GM23338 (cell line): Measurements from ENCODE around the gene SAMD11. TPM values are rescaled to one million over a fixed set of nuclear protein-coding genes. Genes with fewer than 3 reads are reported as not detected.
A peak's percentile ranks its signal among the peaks of the same experiment; 100 is the strongest.
"Not testable (repeated sequence)": the region's sequence is repeated elsewhere in the genome, so short reads cannot be mapped to it uniquely, and the experiment has no call there.

Source experiments
- ATAC-seq: fragments of 200-7000 bp; cut with Tn5 transposase; 3 replicates; pipeline ENCODE4 v1.9.1; 2020
- DNase-seq: peaks from one replicate; pipeline ENCODE4 v3.0.0-alpha.2; 2015; ENCODE audit warnings: low spot score
- H2AFZ ChIP-seq: fragments of 200-600 bp; sonication (generic); 2 replicates; pipeline ENCODE4 v1.8.0; 2016; ENCODE audit warnings: antibody characterized with exemption, mild to moderate bottlenecking, moderate library complexity
- H3F3A ChIP-seq: fragments of 200-600 bp; sonication (generic); replicated peaks from 2 replicates; pipeline ENCODE4 v1.8.0; 2017; ENCODE audit warnings: antibody characterized with exemption, mixed run types, low read depth
- H3K27ac ChIP-seq: fragments of 200-600 bp; sonication (generic); 2 replicates; pipeline ENCODE4 v1.6.1; 2016; ENCODE audit warnings: low read depth
- H3K27me3 ChIP-seq: fragments of 200-600 bp; sonication (generic); 2 replicates; pipeline ENCODE4 v1.8.0; 2016; ENCODE audit warnings: mild to moderate bottlenecking, mixed run types, moderate library complexity; ENCODE audit not compliant: insufficient read depth
- H3K36me3 ChIP-seq: fragments of 200-600 bp; sonication (generic); 2 replicates; pipeline ENCODE4 v1.8.0; 2016; ENCODE audit warnings: mild to moderate bottlenecking; ENCODE audit not compliant: insufficient read depth
- H3K4me1 ChIP-seq: fragments of 200-600 bp; sonication (generic); 2 replicates; pipeline ENCODE4 v1.8.0; 2016; ENCODE audit warnings: mild to moderate bottlenecking, moderate library complexity; ENCODE audit not compliant: insufficient read depth
- H3K4me2 ChIP-seq: fragments of 200-600 bp; sonication (generic); 2 replicates; pipeline ENCODE4 v1.7.1; 2017; ENCODE audit warnings: mixed run types
- H3K4me3 ChIP-seq: fragments of 200-600 bp; sonication (generic); 2 replicates; pipeline ENCODE4 v1.6.1; 2016; ENCODE audit warnings: mixed run types
- H3K79me2 ChIP-seq: fragments of 200-600 bp; sonication (generic); replicated peaks from 2 replicates; pipeline ENCODE4 v1.8.0; 2017; ENCODE audit warnings: mild to moderate bottlenecking; ENCODE audit not compliant: insufficient read depth
- H3K9me2 ChIP-seq: fragments of 200-600 bp; sonication (generic); 2 replicates; pipeline ENCODE4 v1.8.0; 2017; ENCODE audit not compliant: insufficient read depth
- H4K20me1 ChIP-seq: fragments of 200-600 bp; sonication (generic); replicated peaks from 2 replicates; pipeline ENCODE4 v1.8.0; 2017; ENCODE audit warnings: mild to moderate bottlenecking; ENCODE audit not compliant: insufficient read depth
- H3K27ac Mint-ChIP-seq: 2 replicates; pipeline ENCODE4 v1.8.0; 2020; ENCODE audit warnings: inconsistent platforms, mild to moderate bottlenecking, moderate library complexity, mixed read lengths
- H3K27me3 Mint-ChIP-seq: 3 replicates; pipeline ENCODE4 v1.8.0; 2022; ENCODE audit warnings: low read depth, mild to moderate bottlenecking, moderate library complexity, mixed read lengths, inconsistent platforms; ENCODE audit not compliant: insufficient read depth, poor library complexity
- H3K36me3 Mint-ChIP-seq: 3 replicates; pipeline ENCODE4 v1.8.0; 2021; ENCODE audit warnings: low read depth, mild to moderate bottlenecking, inconsistent platforms, moderate library complexity, mixed read lengths
- H3K4me1 Mint-ChIP-seq: 3 replicates; pipeline ENCODE4 v1.8.0; 2020; ENCODE audit warnings: mild to moderate bottlenecking, inconsistent platforms, mixed read lengths
- H3K4me3 Mint-ChIP-seq: 3 replicates; pipeline ENCODE4 v1.8.0; 2021; ENCODE audit warnings: moderate library complexity, mild to moderate bottlenecking, inconsistent platforms, mixed read lengths
- H3K9me3 Mint-ChIP-seq: 3 replicates; pipeline ENCODE4 v1.8.0; 2020; ENCODE audit warnings: moderate library complexity, mild to moderate bottlenecking, inconsistent platforms, mixed read lengths
- EZH2 ChIP-seq: fragments of 200-600 bp; sonication (generic); IDR thresholded peaks from one replicate; pipeline ENCODE4 v1.8.0; 2017; ENCODE audit warnings: antibody characterized with exemption, mild to moderate bottlenecking, low read depth; ENCODE audit not compliant: unreplicated experiment
- EZH2phosphoT487 ChIP-seq: fragments of 200-600 bp; sonication (generic); IDR thresholded peaks from one replicate; pipeline ENCODE4 v1.8.1; 2018; ENCODE audit warnings: antibody characterized with exemption; ENCODE audit not compliant: unreplicated experiment
- POLR2AphosphoS5 ChIP-seq: IDR thresholded peaks from 2 replicates; pipeline ENCODE4 v1.6.1; 2016; ENCODE audit warnings: antibody characterized with exemption, low read depth
- long read RNA-seq: library from polyadenylated mRNA; unstranded; transcript quantifications from one replicate; pipeline ENCODE4 v2.0.0, GENCODE V29; 2020; ENCODE audit not compliant: unreplicated experiment
- polyA plus RNA-seq: library from polyadenylated mRNA; unstranded; fragments of >200 nt; fragmentation: Nextera tagmentation; extraction: Ambion mirVana; gene quantifications from 2 replicates; pipeline ENCODE4 v1.2.1, GENCODE V29; 2016
- total RNA-seq: library from RNA; depleted of rRNA; stranded (reverse); fragments of >200 nt; shearing (Covaris generic); gene quantifications from 2 replicates; pipeline ENCODE4 v1.2.3, GENCODE V29; 2014; rRNA removed

Gene SAMD11, protein sequence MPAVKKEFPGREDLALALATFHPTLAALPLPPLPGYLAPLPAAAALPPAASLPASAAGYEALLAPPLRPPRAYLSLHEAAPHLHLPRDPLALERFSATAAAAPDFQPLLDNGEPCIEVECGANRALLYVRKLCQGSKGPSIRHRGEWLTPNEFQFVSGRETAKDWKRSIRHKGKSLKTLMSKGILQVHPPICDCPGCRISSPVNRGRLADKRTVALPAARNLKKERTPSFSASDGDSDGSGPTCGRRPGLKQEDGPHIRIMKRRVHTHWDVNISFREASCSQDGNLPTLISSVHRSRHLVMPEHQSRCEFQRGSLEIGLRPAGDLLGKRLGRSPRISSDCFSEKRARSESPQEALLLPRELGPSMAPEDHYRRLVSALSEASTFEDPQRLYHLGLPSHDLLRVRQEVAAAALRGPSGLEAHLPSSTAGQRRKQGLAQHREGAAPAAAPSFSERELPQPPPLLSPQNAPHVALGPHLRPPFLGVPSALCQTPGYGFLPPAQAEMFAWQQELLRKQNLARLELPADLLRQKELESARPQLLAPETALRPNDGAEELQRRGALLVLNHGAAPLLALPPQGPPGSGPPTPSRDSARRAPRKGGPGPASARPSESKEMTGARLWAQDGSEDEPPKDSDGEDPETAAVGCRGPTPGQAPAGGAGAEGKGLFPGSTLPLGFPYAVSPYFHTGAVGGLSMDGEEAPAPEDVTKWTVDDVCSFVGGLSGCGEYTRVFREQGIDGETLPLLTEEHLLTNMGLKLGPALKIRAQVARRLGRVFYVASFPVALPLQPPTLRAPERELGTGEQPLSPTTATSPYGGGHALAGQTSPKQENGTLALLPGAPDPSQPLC
- total RNA-seq (0.14 and 0.19 TPM in 2 replicates), polyA plus RNA-seq (0.40 and 0.47 TPM in 2 replicates)
- long read RNA-seq, partial matches to known transcripts, result 1 of 1 reads
- long read RNA-seq, other reads (novel, unspliced or antisense), result 0 of 1 reads

DNA sequence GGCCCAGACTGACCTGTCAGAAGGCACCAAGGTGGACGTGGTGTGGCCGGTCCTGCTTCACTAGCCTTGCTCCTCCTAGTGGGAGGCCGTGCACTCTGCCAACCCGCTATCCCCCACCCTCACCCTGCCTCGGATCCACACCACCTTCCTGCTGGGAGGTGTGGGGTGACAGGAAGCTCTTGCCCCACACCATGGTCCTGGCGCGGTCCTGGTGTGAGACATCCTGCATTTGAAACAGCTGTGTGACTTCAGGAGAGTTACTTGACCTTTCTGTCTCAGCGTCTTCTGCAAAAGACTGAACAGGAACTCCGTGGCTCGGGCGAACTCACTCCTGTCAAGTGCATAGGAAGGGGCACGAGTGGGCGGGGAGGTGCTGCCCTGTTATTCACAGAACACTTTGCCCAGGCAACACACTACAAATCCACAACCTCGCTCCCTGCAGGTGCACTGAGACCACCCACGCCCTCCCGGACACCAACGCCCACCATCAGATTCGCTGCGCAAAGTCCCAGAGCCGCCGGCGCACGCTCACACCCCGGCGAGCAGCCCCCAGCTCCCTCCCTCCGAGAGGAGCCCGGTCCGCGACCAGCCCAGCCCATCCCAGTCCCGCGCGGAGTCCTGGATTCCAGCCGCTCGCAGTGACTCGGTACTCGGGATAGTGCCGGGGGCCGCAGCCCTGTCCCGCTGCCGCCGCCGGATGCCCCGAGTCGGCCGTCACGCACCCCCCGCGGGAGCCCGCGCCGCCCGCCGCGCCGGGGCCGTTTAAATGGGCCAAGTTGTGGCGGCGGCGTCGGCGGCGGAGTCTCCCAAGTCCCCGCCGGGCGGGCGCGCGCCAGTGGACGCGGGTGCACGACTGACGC is at the start of gene SAMD11:
Gene SAMD11, plus strand, starts transcription at position 793 of the 860 bp plus-strand sequence. CDS start 509 bp downstream, outside the sequence.
- H3K9me3 Mint-ChIP-seq, result no peaks in the 10 kb centered on the region
- peak within 1 kb of the TSS; percentile 90 for H3K4me2 ChIP-seq
- no peaks in the 10 kb centered on the region for H3K36me3 Mint-ChIP-seq
- H3K27me3 Mint-ChIP-seq, result peaks cover 80% of the 10 kb centered on the region
- H3K4me3 ChIP-seq, result peak within 1 kb of the TSS; percentile 58
- TF ChIP-seq POLR2AphosphoS5 (no peak), EZH2phosphoT487 (peak; percentile 80), EZH2 (peak; percentile 73)
- no peaks in the 10 kb centered on the region for H3F3A ChIP-seq
- no peaks in the 10 kb centered on the region; the same call in none of the 2 replicates for H4K20me1 ChIP-seq
- ATAC-seq (peak; percentile 12), DNase-seq (peak; percentile 71)
- H2AFZ ChIP-seq, result peak within 1 kb of the TSS; percentile 78; the same call in 1 of the 2 replicates
- H3K4me3 Mint-ChIP-seq, result peak within 1 kb of the TSS; percentile 73
- H3K4me1 Mint-ChIP-seq, result peaks cover 22% of the 10 kb centered on the region
- no peaks in the 10 kb centered on the region for H3K79me2 ChIP-seq
- H3K27ac ChIP-seq, result no peak within 1 kb of the TSS
- H3K36me3 ChIP-seq, result no peaks in the 10 kb centered on the region
- no peaks in the 10 kb centered on the region for H3K9me2 ChIP-seq
- peaks cover 100% of the 10 kb centered on the region for H3K27me3 ChIP-seq
- peaks cover 9% of the 10 kb centered on the region; the same call in 1 of the 2 replicates for H3K4me1 ChIP-seq
- H3K27ac Mint-ChIP-seq, result no peak within 1 kb of the TSS

DNA sequence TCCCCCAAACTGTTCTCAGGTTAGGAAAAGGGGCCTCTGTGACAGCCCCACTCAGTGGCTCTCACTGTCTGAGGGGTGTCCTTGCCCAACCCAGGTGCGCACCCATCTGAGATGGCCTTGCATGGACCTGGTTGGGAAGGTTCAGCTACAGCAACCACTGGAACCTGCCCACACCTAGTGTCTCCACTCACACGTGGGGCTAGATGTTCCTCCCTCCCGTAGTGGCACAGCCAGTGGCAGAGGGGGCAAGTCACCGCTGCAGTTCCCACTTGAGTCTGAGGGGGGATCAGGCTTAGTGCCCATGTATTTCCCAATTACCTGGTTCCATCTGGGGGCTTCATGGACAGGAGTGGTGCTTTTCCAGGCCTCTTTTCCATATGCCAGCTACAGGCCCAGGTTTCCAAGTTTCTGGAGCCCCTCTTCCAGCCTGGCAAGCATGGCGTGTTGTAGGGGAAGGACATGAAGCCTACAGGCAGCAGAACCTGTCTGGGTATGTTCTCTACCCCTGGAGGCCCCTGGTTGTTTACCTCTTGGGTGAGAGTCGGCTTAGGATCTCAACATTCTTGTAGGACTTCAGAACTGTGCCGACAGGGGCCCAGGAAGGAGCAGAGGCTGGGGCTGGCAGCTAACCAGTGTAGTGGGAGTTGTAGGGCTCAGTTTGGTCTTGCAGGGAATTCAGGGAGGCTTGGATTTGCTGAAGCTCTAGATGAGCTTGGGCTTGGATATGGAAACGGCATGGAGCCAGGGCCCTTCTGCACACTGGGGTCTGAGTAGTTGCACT is 47.1 kb upstream of the SAMD11 start:
- not testable (repeated sequence) for ATAC-seq, DNase-seq, H2AFZ ChIP-seq, H3K4me3 Mint-ChIP-seq, H3K36me3 ChIP-seq, H3K27ac Mint-ChIP-seq, H3K4me1 ChIP-seq, H3K27ac ChIP-seq, H3K79me2 ChIP-seq, H3K27me3 ChIP-seq, H3K27me3 Mint-ChIP-seq, H3K9me2 ChIP-seq, H3K36me3 Mint-ChIP-seq, H3K4me2 ChIP-seq, H3F3A ChIP-seq, H3K4me1 Mint-ChIP-seq, H4K20me1 ChIP-seq, H3K4me3 ChIP-seq
- H3K9me3 Mint-ChIP-seq, result peaks cover 13% of the 10 kb centered on the region; the same call in 1 of the 3 replicates

- not testable (repeated sequence) for H3K27me3 ChIP-seq, H3K4me3 ChIP-seq, H3K4me1 ChIP-seq, H2AFZ ChIP-seq, H4K20me1 ChIP-seq, ATAC-seq, H3K36me3 ChIP-seq, H3K79me2 ChIP-seq, H3K4me2 ChIP-seq, H3K27ac ChIP-seq, H3K27me3 Mint-ChIP-seq, H3F3A ChIP-seq, H3K36me3 Mint-ChIP-seq, H3K4me1 Mint-ChIP-seq, H3K9me2 ChIP-seq, H3K4me3 Mint-ChIP-seq, DNase-seq, H3K27ac Mint-ChIP-seq
- peaks cover 13% of the 10 kb centered on the region; the same call in 1 of the 3 replicates for H3K9me3 Mint-ChIP-seq
Measured at GRCh38 chr1:877209-877986, 46.3 kb upstream of the SAMD11 start.

DNA sequence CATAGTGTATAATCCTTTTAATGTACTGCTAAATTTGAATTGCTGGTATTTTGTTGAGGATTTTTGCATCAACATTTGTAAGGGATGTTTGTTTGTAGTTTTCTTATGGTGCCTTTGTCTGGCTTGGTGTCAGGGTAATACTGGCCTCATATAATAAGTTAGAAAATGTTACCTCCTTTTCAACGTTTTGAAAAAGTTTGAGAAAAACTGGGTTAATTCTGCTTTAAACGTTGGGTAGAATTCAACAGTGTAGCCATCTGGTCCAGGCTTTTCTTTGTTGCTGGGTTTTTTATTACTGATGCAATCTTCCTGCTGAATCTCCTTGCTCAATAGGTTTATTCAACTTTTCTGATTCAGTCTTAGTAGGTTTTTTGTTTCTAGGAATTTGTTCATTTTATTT is 43.2 kb upstream of the SAMD11 start:
- H3K9me3 Mint-ChIP-seq, result peaks cover 11% of the 10 kb centered on the region; the same call in 1 of the 3 replicates
- H3K27me3 ChIP-seq, result 0 out of 2 replicates have a peak, but pooled peaks cover 12% of the 10 kb centered on the region
- not testable (repeated sequence) for H2AFZ ChIP-seq, ATAC-seq, H3F3A ChIP-seq, H3K27me3 Mint-ChIP-seq, H3K4me1 ChIP-seq, H3K36me3 Mint-ChIP-seq, H3K4me2 ChIP-seq, H4K20me1 ChIP-seq, H3K27ac Mint-ChIP-seq, H3K4me3 ChIP-seq, H3K27ac ChIP-seq, DNase-seq, H3K9me2 ChIP-seq, H3K4me3 Mint-ChIP-seq, H3K4me1 Mint-ChIP-seq, H3K36me3 ChIP-seq, H3K79me2 ChIP-seq
